Measurements from ENCODE around the gene IFT27.

GRCh38 chr22:36743591-36744412 lies 32.1 kb downstream of the IFT27 start:
- no peak for TF ChIP-seq POLR2A (IDR thresholded peaks at IDR 0.05)
- no peak for TF ChIP-seq CTCF (IDR thresholded peaks at IDR 0.05)

Measured in uterus (tissue), 2 donors.